Measurements from ENCODE around the gene TARBP2.

Gene TARBP2

GRCh38 chr12:53452159-53453077, 48.7 kb upstream of the TARBP2 start (continued):
- TF ChIP-seq ZNF830 (tag by site-specific recombination; IDR thresholded peaks at IDR 0.05; ENCODE audit: low read depth), result no peak

- ChIA-PET POLR2A (interaction anchor here (1.2 to 2.2 kb wide), 3 partner anchors 27 to 47 kb away, joined by 3 to 10 read pairs (median 3); partner anchors contain the start of gene TARBP2), CTCF (interaction anchor here (0.5 to 1.8 kb wide), 5 partner anchors 23 to 1182 kb away, joined by 3 to 5 read pairs (median 3); no protein-coding TSS in a partner anchor)
- H3K9me3 ChIP-seq (ENCODE audit: control insufficient read depth, insufficient read depth, low read depth, low read length), result no peaks in the 10 kb centered on the region
- peak overlapping the region; percentile 99 for H3K4me3 ChIP-seq (ENCODE audit: low read depth, low read length)
- H3K4me1 ChIP-seq (ENCODE audit: control insufficient read depth, insufficient read depth, low read length), result peaks cover 3% of the 10 kb centered on the region
- H3K27ac ChIP-seq (ENCODE audit: extremely low read depth, low read depth, low read length), result no peak overlapping the region
- peaks cover 47 to 64% of the 10 kb centered on the region in 2 experiments for H3K36me3 ChIP-seq (ENCODE audit: control insufficient read depth in 2 of 2, insufficient read depth in 1 of 2, low read length in 2 of 2)
- TF ChIP-seq PRDM1 (tag by site-specific recombination; IDR thresholded peaks at IDR 0.05) (peak; percentile 72; the same call in 1 of the 2 replicates), ZNF48 (tag by site-specific recombination; IDR thresholded peaks at IDR 0.05) (no peak)
These were observed 47.0 kb upstream of the TARBP2 start for GRCh38 chr12:53453953-53454640.

DNA sequence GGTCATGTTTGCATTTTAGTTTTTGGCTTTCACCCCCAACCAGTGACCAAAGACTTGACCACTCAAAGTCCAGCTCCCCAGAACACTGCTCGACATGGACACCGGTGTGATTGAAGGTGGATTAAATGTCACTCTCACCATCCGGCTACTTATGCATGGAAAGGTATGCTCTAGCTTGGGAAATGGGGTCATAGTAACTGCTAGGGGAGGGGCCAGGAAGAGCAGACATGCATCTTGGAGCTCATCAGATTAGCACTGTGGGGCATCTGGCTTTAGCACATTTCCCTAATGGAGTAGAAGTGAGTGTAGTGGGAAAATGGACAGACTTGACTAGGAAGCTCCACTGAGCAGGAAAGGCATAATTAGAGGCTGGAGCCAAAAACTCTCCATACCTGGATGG, 46.4 kb upstream of the TARBP2 start:
- Histone ChIP-seq H3K4me3 (ENCODE audit: low read depth, low read length) (no peak overlapping the region), H3K4me1 (ENCODE audit: control insufficient read depth, insufficient read depth, low read length) (peaks cover 3% of the 10 kb centered on the region), H3K27ac (ENCODE audit: extremely low read depth, low read depth, low read length) (no peak overlapping the region), H3K36me3 (ENCODE audit: control insufficient read depth in 2 of 2, insufficient read depth in 1 of 2, low read length in 2 of 2) (peaks cover 53 to 70% of the 10 kb centered on the region in 2 experiments), H3K9me3 (ENCODE audit: control insufficient read depth, insufficient read depth, low read depth, low read length) (no peaks in the 10 kb centered on the region)
- no peak for TF ChIP-seq ZNF707 (tag by site-specific recombination; IDR thresholded peaks at IDR 0.05)
- no peak for TF ChIP-seq ZNF211 (tag by site-specific recombination; IDR thresholded peaks at IDR 0.05; ENCODE audit: low read depth)
- peak; percentile 52; the same call in 1 of the 2 replicates for TF ChIP-seq ZNF341 (tag by site-specific recombination; IDR thresholded peaks at IDR 0.05; ENCODE audit: low read depth)
- TF ChIP-seq, protein P1, sequence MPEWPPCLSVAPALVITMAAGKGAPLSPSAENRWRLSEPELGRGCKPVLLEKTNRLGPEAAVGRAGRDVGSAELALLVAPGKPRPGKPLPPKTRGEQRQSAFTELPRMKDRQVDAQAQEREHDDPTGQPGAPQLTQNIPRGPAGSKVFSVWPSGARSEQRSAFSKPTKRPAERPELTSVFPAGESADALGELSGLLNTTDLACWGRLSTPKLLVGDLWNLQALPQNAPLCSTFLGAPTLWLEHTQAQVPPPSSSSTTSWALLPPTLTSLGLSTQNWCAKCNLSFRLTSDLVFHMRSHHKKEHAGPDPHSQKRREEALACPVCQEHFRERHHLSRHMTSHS (tag by site-specific recombination; IDR thresholded peaks at IDR 0.05), result no peak
- no peak for TF ChIP-seq ZNF114 (tag by site-specific recombination; IDR thresholded peaks at IDR 0.05)
- ChIA-PET POLR2A (interaction anchor here (0.7 to 2.2 kb wide), 5 partner anchors 27 to 111 kb away, joined by 3 to 10 read pairs (median 3); partner anchors contain the start of gene TARBP2), CTCF (interaction anchor here (0.5 to 1.8 kb wide), 6 partner anchors 23 to 1461 kb away, joined by 3 to 9 read pairs (median 3); no protein-coding TSS in a partner anchor)

DNA sequence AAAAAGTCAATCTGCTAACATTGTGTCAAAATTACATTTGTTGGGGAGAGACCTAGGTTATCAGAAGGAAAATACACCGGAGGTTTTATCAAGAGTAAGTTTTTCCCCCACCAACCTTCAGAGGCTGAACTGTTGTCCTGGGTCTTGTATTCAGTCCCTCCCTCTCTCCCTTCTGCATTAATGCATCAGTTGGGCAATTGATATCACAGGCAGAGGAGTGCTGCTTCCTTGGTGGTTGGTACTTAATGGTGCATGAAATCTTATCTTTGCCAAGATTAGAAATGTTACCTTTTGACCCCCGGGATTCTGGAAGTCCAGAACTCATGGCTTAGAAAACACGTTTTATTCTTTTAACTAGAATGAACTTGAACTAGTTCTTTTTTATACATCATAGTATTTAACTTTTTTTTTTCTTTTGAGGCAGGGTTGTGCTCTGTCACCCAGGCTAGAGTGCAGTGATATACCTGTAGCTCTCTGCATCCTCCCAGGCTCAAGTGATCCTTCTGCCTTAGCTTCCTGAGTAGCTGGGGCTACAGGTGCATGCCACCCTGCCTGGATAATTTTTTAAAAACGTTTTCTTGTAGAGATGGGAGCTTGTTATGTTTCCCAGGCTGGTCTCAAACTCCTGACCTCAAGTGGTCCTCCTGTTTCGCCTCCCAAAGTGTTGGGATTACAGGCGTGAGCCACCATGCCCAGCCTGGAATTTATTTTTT, 44.3 kb upstream of the TARBP2 start:
- CTCF ChIA-PET, result no interaction called here
- peak; percentile 59; the same call in 1 of the 2 replicates for TF ChIP-seq SCRT1 (tag by site-specific recombination; IDR thresholded peaks at IDR 0.05; ENCODE audit: borderline replicate concordance)
- TF ChIP-seq SCRT2 (tag by site-specific recombination; IDR thresholded peaks at IDR 0.05), result peak; percentile 85
- TF ChIP-seq, protein P2, sequence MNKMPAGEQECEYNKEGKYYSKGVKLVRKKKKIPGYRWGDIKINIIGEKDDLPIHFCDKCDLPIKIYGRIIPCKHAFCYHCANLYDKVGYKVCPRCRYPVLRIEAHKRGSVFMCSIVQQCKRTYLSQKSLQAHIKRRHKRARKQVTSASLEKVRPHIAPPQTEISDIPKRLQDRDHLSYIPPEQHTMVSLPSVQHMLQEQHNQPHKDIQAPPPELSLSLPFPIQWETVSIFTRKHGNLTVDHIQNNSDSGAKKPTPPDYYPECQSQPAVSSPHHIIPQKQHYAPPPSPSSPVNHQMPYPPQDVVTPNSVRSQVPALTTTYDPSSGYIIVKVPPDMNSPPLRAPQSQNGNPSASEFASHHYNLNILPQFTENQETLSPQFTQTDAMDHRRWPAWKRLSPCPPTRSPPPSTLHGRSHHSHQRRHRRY (tag by site-specific recombination; IDR thresholded peaks at IDR 0.05), result no peak
- Histone ChIP-seq H3K27ac (ENCODE audit: extremely low read depth, low read depth, low read length) (no peak overlapping the region), H3K4me1 (ENCODE audit: control insufficient read depth, insufficient read depth, low read length) (peaks cover 3% of the 10 kb centered on the region), H3K9me3 (ENCODE audit: control insufficient read depth, insufficient read depth, low read depth, low read length) (no peaks in the 10 kb centered on the region), H3K4me3 (ENCODE audit: low read depth, low read length) (no peak overlapping the region), H3K36me3 (ENCODE audit: control insufficient read depth in 2 of 2, insufficient read depth in 1 of 2, low read length in 2 of 2) (peaks cover 74 to 91% of the 10 kb centered on the region in 2 experiments)
- POLR2A ChIA-PET, result interaction anchor here (0.8 kb wide), 1 partner anchor 16 kb away, joined by 3 read pairs; no protein-coding TSS in a partner anchor

Data from HEK293 (cell line).